GM19099 (cell line): ENCODE data around the gene GLIS1.

ENCODE experiments used
- POLR2A ChIP-seq: IDR thresholded peaks from 3 replicates; pipeline ENCODE4 v1.6.1; 2011; ENCODE audit warnings: low read depth; ENCODE audit not compliant: insufficient read length; ENCODE audit errors: extremely low read depth

Gene GLIS1

GRCh38 chr1:53486395-53487026 is 252.5 kb downstream of the GLIS1 start:
- TF ChIP-seq POLR2A: no peak

GRCh38 chr1:53485478-53486394 is 253.2 kb downstream of the GLIS1 start:
- TF ChIP-seq POLR2A: no peak

DNA sequence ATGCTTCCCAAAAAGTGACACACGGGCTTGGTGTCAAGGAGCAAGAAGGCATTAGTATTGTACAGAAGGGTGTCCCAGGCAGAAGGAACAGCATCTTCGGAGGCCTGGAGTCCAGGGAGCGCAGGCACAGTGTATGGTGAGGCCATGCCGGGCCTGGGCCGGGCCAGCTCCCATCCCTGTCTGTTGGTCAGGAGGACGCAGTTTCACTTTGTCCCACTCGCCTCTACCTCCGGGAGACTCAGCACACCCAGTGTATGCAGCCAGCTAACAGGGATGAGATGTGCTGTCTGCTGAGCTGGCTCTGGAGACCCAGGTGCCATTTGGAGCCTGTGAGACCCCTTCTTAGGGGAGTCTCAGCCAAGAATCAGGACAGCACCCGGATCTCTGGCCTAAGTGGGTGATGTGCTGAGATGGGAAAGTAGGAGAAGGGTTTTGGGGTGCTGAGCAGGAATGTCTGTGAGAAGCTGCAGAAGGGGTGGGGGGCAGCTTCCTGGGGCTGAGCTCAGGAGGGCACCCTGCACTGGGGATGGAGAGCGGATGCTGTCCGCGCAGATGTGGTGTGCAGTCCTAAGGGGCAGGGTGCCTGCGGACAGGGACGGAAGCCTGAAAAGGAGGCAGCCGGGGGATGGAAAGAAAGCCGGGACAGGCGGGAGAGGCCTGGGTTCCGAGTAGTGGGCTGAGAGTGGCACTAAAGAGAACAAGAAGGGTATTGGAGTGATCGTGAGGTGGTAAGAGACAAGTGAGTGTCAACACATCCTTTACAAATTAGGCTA is 254.1 kb downstream of the GLIS1 start:
- TF ChIP-seq POLR2A: no peak

GRCh38 chr1:53483656-53484055 is 255.3 kb downstream of the GLIS1 start:
- TF ChIP-seq POLR2A: no peak

DNA sequence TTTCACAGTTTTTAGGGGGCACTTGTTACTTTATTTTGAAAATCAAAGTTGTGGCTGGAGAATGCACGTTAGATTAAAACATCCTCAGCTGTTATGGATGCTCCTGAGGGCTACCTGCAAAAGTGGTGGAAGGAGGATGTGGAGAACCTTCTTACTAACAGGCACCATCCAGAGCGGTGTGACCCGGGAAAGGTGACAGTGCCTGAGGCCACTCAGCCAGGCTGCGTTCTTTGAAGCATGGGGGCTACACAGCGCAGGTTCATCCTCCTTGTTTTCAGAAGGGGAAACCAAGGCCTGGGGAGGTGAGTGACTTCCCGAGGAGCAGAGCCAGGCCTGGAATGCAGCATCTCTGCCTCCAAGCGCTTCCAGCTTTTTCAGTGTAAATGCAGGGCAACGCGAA is 255.8 kb downstream of the GLIS1 start:
- TF ChIP-seq POLR2A: no peak

GRCh38 chr1:53482441-53483153 is 256.4 kb downstream of the GLIS1 start:
- TF ChIP-seq POLR2A: no peak

DNA sequence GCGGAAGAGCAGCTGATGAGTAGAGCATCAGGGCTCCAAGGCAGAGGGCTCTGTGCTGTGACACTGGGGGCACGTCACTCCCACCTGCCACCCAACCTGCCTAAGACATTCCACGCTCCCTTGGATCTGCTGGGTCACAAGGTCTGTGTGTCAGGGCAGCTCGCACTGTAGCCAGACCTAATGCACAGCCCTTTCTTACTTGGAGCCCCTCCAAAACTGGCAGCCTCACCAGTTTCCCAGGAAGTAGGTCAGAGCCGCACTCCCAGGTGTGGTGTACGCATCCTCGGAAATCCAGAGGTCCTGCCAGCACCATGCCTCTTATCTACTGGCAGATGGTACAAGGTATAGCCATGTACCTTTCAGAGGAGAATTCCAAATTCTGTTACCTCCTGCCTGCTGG is 257.5 kb downstream of the GLIS1 start:
- no peak for TF ChIP-seq POLR2A

DNA sequence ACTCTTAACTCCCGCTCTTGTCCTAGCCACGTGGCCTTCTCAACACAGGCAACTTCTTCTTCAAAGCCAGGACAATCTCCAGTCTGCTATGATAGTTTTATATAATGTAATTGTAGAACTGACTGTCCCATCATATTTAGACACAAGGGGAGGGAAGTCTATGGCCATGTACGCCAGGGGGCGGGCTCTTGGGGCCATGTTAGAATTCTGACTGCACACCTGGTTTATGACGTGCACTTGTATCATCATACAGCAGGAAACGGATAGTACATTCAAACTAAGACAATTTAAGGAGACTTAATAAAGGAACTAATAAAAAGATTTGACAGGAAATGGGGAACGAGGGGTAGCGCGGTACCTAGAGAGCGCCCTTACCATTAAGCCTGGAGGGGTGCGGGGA is 258.3 kb downstream of the GLIS1 start:
- no peak for TF ChIP-seq POLR2A

DNA sequence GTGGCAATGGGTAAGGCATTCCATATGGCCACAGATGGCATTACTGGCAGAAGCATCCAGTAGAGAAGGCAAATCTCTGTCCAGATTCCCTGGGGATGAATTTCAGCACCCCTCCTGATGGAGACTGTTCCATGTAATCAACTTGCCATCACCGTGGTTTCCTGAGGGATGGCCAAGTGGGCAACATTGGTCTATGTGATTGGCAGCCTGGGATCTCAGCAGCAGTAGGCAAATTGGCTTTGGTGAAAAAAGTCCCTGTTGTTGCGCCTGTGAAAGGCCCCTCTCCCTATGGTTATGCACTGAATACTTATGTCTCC is 260.5 kb downstream of the GLIS1 start:
- TF ChIP-seq POLR2A: no peak

DNA sequence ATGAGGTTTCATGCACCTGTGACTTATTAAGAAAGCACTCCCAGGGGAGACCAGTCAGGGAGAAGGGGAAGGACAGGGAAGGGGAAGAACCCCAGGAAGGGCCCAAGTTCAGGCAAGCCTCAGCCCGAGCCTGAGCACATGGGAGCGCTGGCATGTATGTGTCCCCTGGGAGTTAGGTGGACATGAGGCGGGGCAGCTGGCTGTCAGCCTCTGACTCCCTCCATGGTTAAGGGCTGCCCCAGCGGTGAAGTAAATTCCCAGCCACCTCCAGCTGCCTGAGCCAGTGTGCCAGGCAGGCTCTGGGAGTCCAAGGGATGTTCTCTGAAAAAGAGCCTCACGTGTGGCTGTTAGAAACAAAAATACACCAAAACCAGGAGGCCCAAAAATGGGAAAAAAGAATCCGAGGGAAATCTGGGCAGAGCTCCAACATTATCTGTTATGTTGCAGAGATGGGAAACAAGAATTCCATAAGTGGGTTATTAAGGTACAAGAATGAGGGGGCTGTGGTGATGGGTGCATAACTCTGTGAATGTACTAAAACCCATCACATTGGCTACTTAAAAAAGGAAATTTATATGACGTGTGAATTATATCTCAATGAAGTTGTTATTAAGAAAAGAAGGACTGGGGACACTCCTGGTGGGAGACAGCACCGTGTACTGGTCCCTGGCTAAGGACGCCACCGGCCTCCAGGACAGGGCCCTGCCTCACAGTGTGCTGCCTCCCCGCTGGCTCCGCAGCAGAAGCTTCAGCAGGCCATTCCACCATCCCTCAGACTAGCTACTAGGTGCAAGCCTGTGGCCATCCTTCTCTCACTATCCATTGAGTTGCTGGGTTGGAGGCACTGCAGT is 261.1 kb downstream of the GLIS1 start:
- no peak for TF ChIP-seq POLR2A

DNA sequence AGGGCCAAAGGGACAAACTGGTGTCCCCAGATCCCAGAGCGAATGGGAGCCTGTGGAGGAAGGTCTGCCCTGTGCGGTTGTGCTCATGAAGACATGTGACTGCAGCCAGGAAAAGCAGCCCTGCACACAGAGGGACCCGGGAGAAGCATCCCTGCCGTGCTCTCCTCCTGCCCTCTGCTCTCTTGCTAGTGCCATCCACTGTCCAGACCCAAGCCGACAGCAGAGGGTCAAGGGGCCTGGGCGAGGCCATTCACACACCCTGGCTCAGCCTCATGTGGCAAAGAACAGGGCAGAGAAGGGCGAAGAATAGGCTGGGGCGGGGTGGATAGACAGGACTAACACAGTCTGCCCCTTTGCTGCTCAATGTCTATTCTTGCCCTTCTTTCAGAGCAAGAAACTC is 262.4 kb downstream of the GLIS1 start:
- no peak for TF ChIP-seq POLR2A

DNA sequence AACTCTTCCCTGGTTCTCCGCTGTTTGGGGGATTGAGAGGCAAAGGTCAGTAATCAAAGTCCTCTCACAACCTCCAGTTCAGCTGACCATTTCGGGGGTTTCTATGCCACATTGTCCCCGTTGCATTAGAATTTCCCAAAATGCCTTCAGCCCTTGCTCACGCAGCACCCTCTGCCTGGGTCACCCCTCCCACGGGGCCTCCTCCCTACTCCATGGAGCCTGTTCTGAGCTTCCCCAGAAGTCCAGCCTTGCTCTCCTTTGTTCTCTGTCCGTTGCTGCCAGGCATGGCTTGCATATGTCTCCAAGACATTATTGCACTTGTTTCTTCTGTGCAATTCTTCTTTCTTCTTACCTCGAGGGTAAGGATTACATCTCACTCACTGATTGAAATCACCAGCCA is 263.3 kb downstream of the GLIS1 start:
- no peak for TF ChIP-seq POLR2A

DNA sequence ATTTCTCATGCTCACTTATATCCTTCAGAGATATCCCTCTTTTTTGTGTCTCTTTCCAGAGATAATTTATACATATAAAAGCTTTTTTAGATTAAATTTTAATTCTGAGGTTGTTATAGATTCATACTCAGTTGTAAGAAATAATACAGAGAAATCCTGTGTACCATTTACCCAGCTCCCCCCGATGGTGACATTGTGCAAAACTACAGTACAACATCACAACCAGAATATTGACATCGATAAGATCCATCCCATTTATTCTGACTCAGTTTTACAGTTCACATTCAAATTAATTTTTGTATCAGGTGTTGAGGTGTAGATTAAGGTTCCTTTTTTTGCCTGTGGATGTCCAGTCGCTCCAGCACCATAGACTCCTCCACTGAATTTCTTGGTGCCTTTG is 265.5 kb downstream of the GLIS1 start:
- TF ChIP-seq POLR2A: no peak

- TF ChIP-seq POLR2A: no peak
These were observed 268.0 kb downstream of the GLIS1 start for GRCh38 chr1:53471000-53471399.

GRCh38 chr1:53470584-53470983 is 268.4 kb downstream of the GLIS1 start:
- no peak for TF ChIP-seq POLR2A

- no peak for TF ChIP-seq POLR2A
These were observed 268.8 kb downstream of the GLIS1 start for GRCh38 chr1:53470155-53470554.
